Stimulated activated CD8-positive, alpha-beta memory T cell treated with anti-CD3 and anti-CD28 coated beads, Interleukin-4, amount 100 ng/mL, for 4 hours (primary cell): ENCODE results near the gene KLHDC4.
A peak's percentile ranks its signal among the peaks of the same experiment; 100 is the strongest.
"Not testable (repeated sequence)": the region's sequence is repeated elsewhere in the genome, so short reads cannot be mapped to it uniquely, and the experiment has no call there.

ENCODE experiments used
- DNase-seq, 2 donors: peaks; one replicate each; pipeline ENCODE4 v3.0.0-alpha.2; 2020; ENCODE audit warnings: low read depth in 2 of 2, low spot score in 1 of 2

The KLHDC4 gene

GRCh38 chr16:87765776-87766484, at the start of gene KLHDC4:
Gene KLHDC4, minus strand, starts transcription at chr16:87765986. Its CDS starts 96 bp downstream, at chr16:87765890.
- peak; percentile 72 to 83 for DNase-seq

- DNase-seq = no peak
Measured at GRCh38 chr16:87815567-87815966, 49.8 kb upstream of the KLHDC4 start.

- no peak for DNase-seq
Measured at GRCh38 chr16:87812200-87812656, 46.4 kb upstream of the KLHDC4 start.

GRCh38 chr16:87811454-87811853, 45.7 kb upstream of the KLHDC4 start:
- not testable (repeated sequence) for DNase-seq

- no peak for DNase-seq
Measured at GRCh38 chr16:87809150-87809902, 43.5 kb upstream of the KLHDC4 start.

- DNase-seq = no peak
Measured at GRCh38 chr16:87808108-87808507, 42.3 kb upstream of the KLHDC4 start.

- DNase-seq = no peak
Measured at GRCh38 chr16:87806641-87807546, 41.1 kb upstream of the KLHDC4 start.

GRCh38 chr16:87806261-87806640, 40.5 kb upstream of the KLHDC4 start:
- DNase-seq = no peak

- DNase-seq = no peak
Measured at GRCh38 chr16:87803385-87803784, 37.6 kb upstream of the KLHDC4 start.

GRCh38 chr16:87802670-87803069, 36.9 kb upstream of the KLHDC4 start:
- DNase-seq = no peak

- no peak for DNase-seq
Measured at GRCh38 chr16:87801679-87802259, 36.0 kb upstream of the KLHDC4 start.

GRCh38 chr16:87800497-87800896, 34.7 kb upstream of the KLHDC4 start:
- DNase-seq = no peak

- DNase-seq = no peak
Measured at GRCh38 chr16:87795336-87795735, 29.6 kb upstream of the KLHDC4 start.

GRCh38 chr16:87794485-87795078, 28.8 kb upstream of the KLHDC4 start:
- no peak for DNase-seq

- DNase-seq = no peak
Measured at GRCh38 chr16:87792205-87792565, 26.4 kb upstream of the KLHDC4 start.

- no peak for DNase-seq
Measured at GRCh38 chr16:87791295-87792204, 25.8 kb upstream of the KLHDC4 start.

GRCh38 chr16:87790292-87791100, 24.7 kb upstream of the KLHDC4 start:
- DNase-seq = no peak

GRCh38 chr16:87789437-87790291, 23.9 kb upstream of the KLHDC4 start:
- no peak for DNase-seq
